Spinal cord (tissue), 10 donors: ENCODE measurements around the gene ICE2. TPM values are rescaled to one million over a fixed set of nuclear protein-coding genes. Genes with fewer than 3 reads are reported as not detected.

ENCODE experiments used
- DNase-seq, 6 donors: peaks; one replicate each; pipeline versions ENCODE4 v3.0.0 to v3.0.0-alpha.2; 2013 to 2015; ENCODE audit warnings: low spot score in 6 of 6, low read depth in 4 of 6
- H3K27ac ChIP-seq: one replicate; pipeline ENCODE4 v1.5.1; 2013; ENCODE audit warnings: low read depth, low read length, control low read depth
- H3K27me3 ChIP-seq: one replicate; pipeline ENCODE4 v1.6.1; 2013; ENCODE audit warnings: low read length; ENCODE audit not compliant: control insufficient read depth, insufficient read depth
- H3K36me3 ChIP-seq: one replicate; pipeline ENCODE4 v1.6.1; 2013; ENCODE audit warnings: low read length; ENCODE audit not compliant: control insufficient read depth, insufficient read depth
- H3K4me1 ChIP-seq: one replicate; pipeline ENCODE4 v1.6.1; 2013; ENCODE audit warnings: low read length; ENCODE audit not compliant: control insufficient read depth, insufficient read depth
- H3K4me3 ChIP-seq: one replicate; pipeline ENCODE4 v1.5.1; 2013; ENCODE audit warnings: low read depth, low read length, control low read depth
- H3K9me3 ChIP-seq: one replicate; pipeline ENCODE4 v1.6.1; 2013; ENCODE audit warnings: low read length; ENCODE audit not compliant: control insufficient read depth, insufficient read depth
- WGBS: methylation state at CpG from one replicate; pipeline ENCODE4 v1.1.5; 2013; ENCODE audit warnings: missing lambda C conversion rate; ENCODE audit not compliant: insufficient coverage; 5-methylcytosine and 5-hydroxymethylcytosine counted together
- polyA plus RNA-seq, 2 donors: library from polyadenylated mRNA; unstranded; fragments of 120-200 nt; gene quantifications; one replicate each; pipeline ENCODE4 v1.2.1, GENCODE V29; 2013; ENCODE audit not compliant: insufficient read length in 2 of 2
- small RNA-seq: library from RNA; depleted of rRNA; stranded (forward); fragments of <200 nt; gene quantifications from one replicate; pipeline ENCODE3, GENCODE V24; 2014; ENCODE audit warnings: low replicate concordance
- total RNA-seq, 2 donors: library from RNA; depleted of rRNA in 1 of 2; stranded (reverse); fragments of 120-200 nt in 1 of 2; fragments of >200 nt in 1 of 2; gene quantifications; one replicate each; pipeline versions ENCODE4 v1.2.3 to v1.2.4, GENCODE V29; 2013 to 2014
- donor health status: healthy.

Gene ICE2
- total and polyA plus RNA-seq, 4 donors = 38.7 to 63.8 (median 44.1) TPM

DNA sequence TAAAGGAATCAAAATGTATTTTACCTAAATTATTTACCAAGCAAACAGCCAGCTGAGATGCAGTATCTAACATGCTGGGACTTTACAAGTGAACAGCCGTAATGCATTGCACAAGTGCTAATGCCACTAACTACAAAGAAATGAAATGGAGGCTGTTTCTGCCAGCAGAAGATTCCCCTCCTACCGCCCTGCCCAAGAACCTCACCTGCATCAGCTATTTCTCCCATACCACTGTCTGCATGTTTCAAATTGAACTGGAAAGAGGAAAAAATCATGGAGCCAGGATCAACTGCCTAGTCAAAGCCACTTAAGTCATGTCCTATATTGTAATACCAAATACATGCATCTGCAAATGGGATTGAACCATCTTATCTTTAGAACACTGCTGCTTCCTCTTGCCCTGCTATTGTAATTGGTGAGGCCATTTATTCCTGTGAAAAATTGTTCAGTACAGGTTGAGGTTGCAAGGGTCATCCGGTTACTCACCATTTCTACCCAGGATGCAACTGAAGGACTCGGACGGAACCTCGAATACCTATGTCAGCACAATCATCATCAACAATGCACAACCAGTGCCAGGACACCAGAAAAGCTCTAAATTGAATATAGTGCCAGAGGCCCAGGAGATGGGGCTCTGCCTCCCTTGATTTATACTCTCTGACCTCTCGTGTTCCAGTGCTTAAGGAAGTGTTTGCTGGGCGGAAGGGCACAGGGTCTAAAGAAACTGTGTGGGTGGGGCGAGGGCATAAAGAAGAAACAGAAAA lies 108.7 kb downstream of the ICE2 start:
- Histone ChIP-seq H3K9me3 (no peaks in the 10 kb centered on the region), H3K36me3 (no peaks in the 10 kb centered on the region), H3K27ac (no peak overlapping the region), H3K4me3 (no peak overlapping the region), H3K27me3 (no peaks in the 10 kb centered on the region), H3K4me1 (peaks cover 17% of the 10 kb centered on the region)
- 96% methylated on average over 4 of the region's 9 CpGs for WGBS
- no peak for DNase-seq

DNA sequence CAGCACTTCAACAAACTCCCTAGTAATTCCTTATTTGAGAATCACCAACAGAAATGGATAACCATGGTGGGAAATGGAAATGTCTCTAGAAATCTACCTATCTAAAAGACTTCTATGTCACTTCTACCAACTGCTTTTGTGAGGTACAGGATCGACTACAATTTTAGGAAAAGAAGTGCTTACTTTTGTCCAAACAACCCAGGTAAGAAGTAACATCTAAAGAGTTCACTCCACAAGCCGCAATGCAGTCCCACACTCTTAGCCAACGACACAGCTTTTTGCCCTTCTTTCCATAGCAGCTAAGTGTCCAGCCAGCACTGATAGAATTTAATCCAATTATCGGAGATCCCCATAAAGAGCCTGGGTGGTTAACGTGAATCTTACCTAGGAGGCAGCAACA lies 109.2 kb downstream of the ICE2 start:
- no peaks in the 10 kb centered on the region for H3K9me3 ChIP-seq
- no peak for DNase-seq
- WGBS = 93% methylated on average over 4 of the region's 5 CpGs
- H3K27ac ChIP-seq = no peak overlapping the region
- peaks cover 15% of the 10 kb centered on the region for H3K4me1 ChIP-seq
- H3K36me3 ChIP-seq = no peaks in the 10 kb centered on the region
- no peaks in the 10 kb centered on the region for H3K27me3 ChIP-seq
- no peak overlapping the region for H3K4me3 ChIP-seq

Small RNAs within 50 kb of the gene (small RNA-seq; reads per million reads assigned to genes)
- not detected for gene AC087385.3

Other genes starting within 250 kb of the ICE2 start
- gene ANXA2, start 81.2 kb downstream of the ICE2 start, total RNA-seq = 1,000 to 10,000 TPM in 1 of 2 donors, 100 to 1,000 TPM in 1; 547 to 1,008 TPM
- 100 to 1,000 TPM; 119 to 276 TPM for gene ANXA2, start 81.2 kb downstream of the ICE2 start, polyA plus RNA-seq